WI38 (cell line): ENCODE measurements around the gene ORC4.

ENCODE experiments used
- H3K4me3 ChIP-seq: 2 replicates; pipeline ENCODE4 v1.5.1; 2011; ENCODE audit warnings: low read depth, mild to moderate bottlenecking, control low read depth, low read length
- CTCF ChIP-seq: IDR thresholded peaks from 2 replicates; pipeline ENCODE4 v1.5.1; 2012; ENCODE audit warnings: low read depth, mild to moderate bottlenecking, control low read depth, low read length

The ORC4 gene

GRCh38 chr2:147933931-147934330, 86.6 kb downstream of the ORC4 start:
- H3K4me3 ChIP-seq: no peak overlapping the region
- TF ChIP-seq CTCF: no peak

GRCh38 chr2:147927053-147927588, 93.4 kb downstream of the ORC4 start:
- no peak overlapping the region for H3K4me3 ChIP-seq
- no peak for TF ChIP-seq CTCF

- TF ChIP-seq CTCF: no peak
These were observed 94.7 kb downstream of the ORC4 start for GRCh38 chr2:147925886-147926285.

GRCh38 chr2:147924647-147925046, 95.9 kb downstream of the ORC4 start:
- no peak for TF ChIP-seq CTCF

More at GRCh38 chr2:147925886-147926285, 94.7 kb downstream of the ORC4 start:
- H3K4me3 ChIP-seq: no peak overlapping the region

GRCh38 chr2:147923846-147924245, 96.7 kb downstream of the ORC4 start:
- no peak for TF ChIP-seq CTCF

More at GRCh38 chr2:147924647-147925046, 95.9 kb downstream of the ORC4 start:
- H3K4me3 ChIP-seq: no peak overlapping the region

GRCh38 chr2:147917161-147917560, 103.4 kb downstream of the ORC4 start:
- no peak for TF ChIP-seq CTCF
- H3K4me3 ChIP-seq: no peak overlapping the region

More at GRCh38 chr2:147923846-147924245, 96.7 kb downstream of the ORC4 start:
- H3K4me3 ChIP-seq: no peak overlapping the region

- no peak for TF ChIP-seq CTCF
- H3K4me3 ChIP-seq: no peak overlapping the region
These were observed 103.8 kb downstream of the ORC4 start for GRCh38 chr2:147916723-147917122.
